Brain microvascular endothelial cell (primary cell): ENCODE results near the gene ERCC6.

ENCODE experiments used
- DNase-seq: peaks from one replicate; pipeline ENCODE4 v3.0.0-alpha.2; 2020
- H3K27ac ChIP-seq: fragments of 250-450 bp; sonication (Bioruptor Pico); 2 replicates; pipeline ENCODE4 v1.5.1; 2020; ENCODE audit warnings: mild to moderate bottlenecking, moderate library complexity
- H3K27me3 ChIP-seq: fragments of 250-450 bp; sonication (Bioruptor Pico); replicated peaks from 2 replicates; pipeline ENCODE4 v1.5.1; 2020; ENCODE audit warnings: mild to moderate bottlenecking
- H3K36me3 ChIP-seq: fragments of 250-450 bp; sonication (Bioruptor Pico); replicated peaks from 2 replicates; pipeline ENCODE4 v1.5.1; 2020; ENCODE audit warnings: mild to moderate bottlenecking
- H3K4me3 ChIP-seq: 2 replicates; pipeline ENCODE4 v1.5.1; 2011; ENCODE audit warnings: low read depth, mild to moderate bottlenecking, control low read depth, low read length, moderate library complexity
- CTCF ChIP-seq: IDR thresholded peaks from 2 replicates; pipeline ENCODE4 v1.5.1; 2011; ENCODE audit warnings: low read depth, mild to moderate bottlenecking, moderate library complexity, low read length, control low read depth, inconsistent platforms; ENCODE audit errors: missing control alignments
- in situ Hi-C: cut with HindIII; loops from 2 replicates; pipeline ENCODE4 v1.10.0; 2017; ENCODE audit warnings: low sequenced_read_pairs, low pct_ligation_motif_present

ERCC6 gene

GRCh38 chr10:49499305-49499851, 39.5 kb downstream of the ERCC6 start:
- H3K4me3 ChIP-seq, result no peak overlapping the region
- no peak overlapping the region for H3K27ac ChIP-seq
- no peaks in the 10 kb centered on the region for H3K27me3 ChIP-seq
- H3K36me3 ChIP-seq, result peaks cover 5% of the 10 kb centered on the region
- TF ChIP-seq CTCF, result no peak
- no peak for DNase-seq
- in situ Hi-C loops, result no loop called here

GRCh38 chr10:49498425-49498824, 40.5 kb downstream of the ERCC6 start:
- Histone ChIP-seq H3K27me3 (no peaks in the 10 kb centered on the region), H3K27ac (no peak overlapping the region), H3K36me3 (peaks cover 5% of the 10 kb centered on the region), H3K4me3 (no peak overlapping the region)
- DNase-seq, result no peak
- TF ChIP-seq CTCF, result no peak
- in situ Hi-C loops, result no loop called here

GRCh38 chr10:49497358-49497757, 41.6 kb downstream of the ERCC6 start:
- Histone ChIP-seq H3K27ac (no peak overlapping the region), H3K4me3 (no peak overlapping the region), H3K27me3 (no peaks in the 10 kb centered on the region), H3K36me3 (peaks cover 5% of the 10 kb centered on the region)
- no peak for TF ChIP-seq CTCF
- in situ Hi-C loops, result no loop called here
- no peak for DNase-seq

- peaks cover 7% of the 10 kb centered on the region for H3K36me3 ChIP-seq
- no peak overlapping the region for H3K27ac ChIP-seq
- no peak for TF ChIP-seq CTCF
- in situ Hi-C loops, result no loop called here
- H3K4me3 ChIP-seq, result no peak overlapping the region
- DNase-seq, result no peak
- no peaks in the 10 kb centered on the region for H3K27me3 ChIP-seq
Observed at GRCh38 chr10:49488056-49488717, 50.7 kb downstream of the ERCC6 start.

GRCh38 chr10:49486738-49487137, 52.2 kb downstream of the ERCC6 start:
- no peak overlapping the region for H3K4me3 ChIP-seq
- no peak for TF ChIP-seq CTCF
- no peak for DNase-seq
- H3K36me3 ChIP-seq, result peaks cover 18% of the 10 kb centered on the region
- no peak overlapping the region for H3K27ac ChIP-seq
- H3K27me3 ChIP-seq, result no peaks in the 10 kb centered on the region
- in situ Hi-C loops, result no loop called here

GRCh38 chr10:49486009-49486408, 52.9 kb downstream of the ERCC6 start:
- Histone ChIP-seq H3K36me3 (peaks cover 21% of the 10 kb centered on the region), H3K27me3 (no peaks in the 10 kb centered on the region), H3K4me3 (no peak overlapping the region), H3K27ac (no peak overlapping the region)
- no peak for DNase-seq
- no peak for TF ChIP-seq CTCF
- in situ Hi-C loops, result no loop called here
